ENCODE data around the gene CTBP2.

CTBP2 gene

DNA sequence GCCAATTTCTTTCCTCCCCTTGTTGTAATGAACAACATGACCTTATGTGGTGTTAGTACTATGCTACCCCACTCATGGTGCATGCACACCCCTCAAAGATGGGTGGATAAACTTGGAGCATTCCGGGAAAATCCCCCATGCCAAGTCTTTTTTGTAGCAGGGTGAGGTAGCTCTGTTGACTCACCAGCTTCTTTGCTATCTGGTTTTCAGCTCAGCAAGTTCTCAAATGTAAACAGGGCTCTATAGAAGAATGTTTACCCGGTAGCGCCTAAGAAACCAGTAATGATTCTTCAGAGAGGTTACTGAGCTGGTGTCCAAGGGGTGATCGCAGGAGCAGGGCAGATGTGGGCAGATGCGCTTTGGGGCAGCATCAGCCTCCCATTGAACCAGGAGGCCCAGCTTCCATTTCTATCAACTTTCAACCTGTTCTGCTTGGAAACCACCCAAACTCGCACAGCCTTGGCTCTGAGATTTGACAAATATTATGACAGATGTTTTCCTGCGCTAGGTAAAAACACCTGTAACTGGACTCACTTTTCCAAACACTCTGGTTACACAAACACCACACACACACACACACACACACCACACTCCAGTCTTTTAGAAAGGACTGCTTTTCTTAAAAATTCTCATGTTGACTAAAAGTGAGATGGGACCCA is 130.7 kb downstream of the CTBP2 start:
- H3K4me3 ChIP-seq (ENCODE audit: low read depth, low read length), result no peak overlapping the region
- in situ Hi-C loops (cut with HindIII; ENCODE audit: low sequenced_read_pairs), result loop anchor here (5.0 kb wide), 1 partner anchor 48 kb away; no protein-coding TSS in a partner anchor
- DNase-seq (ENCODE audit: low read depth), result no peak
- TF ChIP-seq CTCF (IDR thresholded peaks at IDR 0.05; ENCODE audit: low read depth, low read length, missing control alignments), result no peak

DNA sequence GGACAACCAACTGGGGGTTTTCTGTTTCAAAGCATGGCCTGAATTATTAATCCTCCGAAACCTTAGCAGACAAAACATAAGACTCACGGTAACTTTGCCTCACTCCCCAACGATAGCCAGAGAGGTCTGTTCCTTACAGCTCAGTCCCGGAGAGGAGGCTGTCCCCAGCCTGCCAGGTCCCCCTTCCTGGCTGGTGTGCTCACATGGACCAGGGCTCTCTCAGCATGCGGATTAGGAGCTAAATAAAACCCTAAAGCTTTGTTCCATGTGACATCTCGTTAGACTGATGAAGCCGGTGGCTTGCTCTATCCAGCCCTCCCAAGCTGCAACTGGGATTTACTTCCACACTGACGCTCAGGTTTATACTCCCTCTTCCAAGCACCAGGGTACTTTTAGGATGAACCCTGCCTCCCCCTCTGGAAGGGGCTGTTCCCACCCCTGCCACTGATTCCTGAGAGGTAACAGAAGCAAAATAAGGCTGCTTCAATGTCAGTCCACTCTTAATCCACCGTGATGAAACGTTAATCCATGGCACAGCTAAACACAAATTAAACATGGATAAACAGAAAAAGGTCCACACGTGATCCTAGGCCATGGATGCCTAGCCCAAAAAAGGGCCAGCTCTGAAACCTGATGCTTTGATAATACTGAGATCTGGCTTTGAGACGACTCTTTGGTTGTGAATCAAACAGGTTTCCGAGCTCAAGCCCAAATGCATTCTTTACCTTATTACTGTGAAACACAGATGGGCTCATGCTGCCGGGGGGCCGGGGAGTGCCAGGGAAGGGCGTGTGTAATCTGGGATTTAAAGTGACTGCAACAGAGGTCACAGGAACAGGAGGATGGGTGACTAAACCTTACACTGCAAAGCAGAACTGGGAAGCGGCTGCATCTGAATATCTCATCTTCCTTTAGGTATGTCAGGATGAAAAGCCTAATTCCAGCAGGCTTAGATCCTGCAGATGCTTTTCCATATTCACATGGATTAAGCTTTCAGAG is 132.2 kb downstream of the CTBP2 start:
- TF ChIP-seq CTCF (IDR thresholded peaks at IDR 0.05; ENCODE audit: low read depth, low read length, missing control alignments), result no peak
- DNase-seq (ENCODE audit: low read depth), result no peak
- H3K4me3 ChIP-seq (ENCODE audit: low read depth, low read length), result no peak overlapping the region
- in situ Hi-C loops (cut with HindIII; ENCODE audit: low sequenced_read_pairs), result no loop called here

DNA sequence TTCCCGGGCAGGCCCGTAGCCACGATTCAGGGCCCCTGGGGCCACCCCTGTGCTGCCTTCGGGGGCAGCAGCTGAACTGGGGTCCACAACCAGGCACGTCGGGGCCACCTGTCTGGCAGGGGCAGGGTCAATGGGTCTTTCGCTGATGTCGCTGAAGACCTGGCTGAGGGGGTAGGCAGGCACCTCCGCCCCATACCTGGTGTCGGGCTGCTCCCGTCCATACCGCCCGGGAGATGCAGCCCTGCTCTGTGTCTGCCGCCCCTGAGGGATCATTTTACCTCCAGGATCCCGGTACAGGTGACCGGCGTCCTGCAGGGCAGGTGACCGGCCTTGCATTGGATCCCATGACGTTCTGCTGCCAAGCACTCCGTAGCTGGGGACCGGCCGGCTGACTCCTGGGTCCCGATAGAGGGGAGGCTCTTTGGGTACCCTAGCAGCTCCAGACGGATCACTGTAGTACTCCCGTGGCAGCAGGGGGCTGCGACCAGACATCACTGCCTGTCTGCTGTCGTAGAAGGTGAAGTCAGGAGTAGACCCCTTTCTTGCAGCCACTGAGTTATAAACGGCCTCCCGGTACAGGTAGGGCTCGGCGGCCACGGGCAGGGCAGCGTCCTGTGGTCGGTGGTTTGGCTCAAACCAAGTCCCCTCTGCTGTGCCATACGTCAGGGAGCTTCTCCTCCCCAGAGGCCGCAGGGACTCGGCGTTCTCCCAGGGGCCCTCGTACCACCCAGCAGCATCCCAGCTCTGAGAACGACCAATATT is 133.2 kb downstream of the CTBP2 start:
- DNase-seq (ENCODE audit: low read depth), result no peak
- in situ Hi-C loops (cut with HindIII; ENCODE audit: low sequenced_read_pairs), result no loop called here
- no peak for TF ChIP-seq CTCF (IDR thresholded peaks at IDR 0.05; ENCODE audit: low read depth, low read length, missing control alignments)
- H3K4me3 ChIP-seq (ENCODE audit: low read depth, low read length), result no peak overlapping the region

- no peak for TF ChIP-seq CTCF (IDR thresholded peaks at IDR 0.05; ENCODE audit: low read depth, low read length, missing control alignments)
- in situ Hi-C loops (cut with HindIII; ENCODE audit: low sequenced_read_pairs), result no loop called here
- DNase-seq (ENCODE audit: low read depth), result no peak
- H3K4me3 ChIP-seq (ENCODE audit: low read depth, low read length), result no peak overlapping the region
Observed at GRCh38 chr10:125026036-125026931, 134.1 kb downstream of the CTBP2 start.

DNA sequence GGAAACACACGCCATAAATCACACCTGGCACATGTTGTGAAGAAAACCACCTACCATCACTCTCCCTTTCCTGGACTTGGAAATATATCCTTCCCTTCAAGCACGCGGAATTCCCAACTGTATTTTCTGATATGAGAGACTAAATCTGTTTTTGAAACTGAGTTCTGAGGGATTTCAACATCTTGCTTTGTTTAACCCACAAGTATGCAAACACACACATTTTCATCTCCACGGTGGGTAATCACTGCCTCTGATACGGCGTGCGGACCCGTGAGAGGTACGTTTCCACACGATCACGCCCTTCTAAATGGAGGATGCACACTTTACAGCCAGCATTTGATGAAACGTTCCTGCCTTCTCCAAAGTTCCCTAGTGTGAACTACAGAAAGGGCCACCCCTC is 135.0 kb downstream of the CTBP2 start:
- no peak overlapping the region for H3K4me3 ChIP-seq (ENCODE audit: low read depth, low read length)
- no peak for TF ChIP-seq CTCF (IDR thresholded peaks at IDR 0.05; ENCODE audit: low read depth, low read length, missing control alignments)
- in situ Hi-C loops (cut with HindIII; ENCODE audit: low sequenced_read_pairs), result no loop called here
- no peak for DNase-seq (ENCODE audit: low read depth)
